Activated naive CD8-positive, alpha-beta T cell treated with anti-CD3 and anti-CD28 coated beads for 36 hours (primary cell): ENCODE results near the gene CNTD1. TPM values are rescaled to one million over a fixed set of nuclear protein-coding genes. Genes with fewer than 3 reads are reported as not detected.
A peak's percentile ranks its signal among the peaks of the same experiment; 100 is the strongest.
"Not testable (repeated sequence)": the region's sequence is repeated elsewhere in the genome, so short reads cannot be mapped to it uniquely, and the experiment has no call there.

Experiments
- DNase-seq: peaks from one replicate; pipeline ENCODE4 v3.0.0; 2021
- H3K27ac Mint-ChIP-seq: one replicate; pipeline ENCODE4 v1.8.0; 2022; ENCODE audit warnings: mild to moderate bottlenecking, moderate library complexity, mixed read lengths
- H3K27me3 Mint-ChIP-seq: one replicate; pipeline ENCODE4 v1.8.0; 2022; ENCODE audit warnings: mild to moderate bottlenecking, mixed read lengths
- H3K36me3 Mint-ChIP-seq: one replicate; pipeline ENCODE4 v1.8.0; 2021; ENCODE audit warnings: mild to moderate bottlenecking, mixed read lengths
- H3K4me1 Mint-ChIP-seq: one replicate; pipeline ENCODE4 v1.8.0; 2021; ENCODE audit warnings: mixed read lengths
- H3K4me3 Mint-ChIP-seq: one replicate; pipeline ENCODE4 v1.8.0; 2022; ENCODE audit warnings: mild to moderate bottlenecking, moderate library complexity, mixed read lengths
- H3K9me3 Mint-ChIP-seq: one replicate; pipeline ENCODE4 v1.8.0; 2022; ENCODE audit warnings: mixed read lengths
- total RNA-seq, 2 experiments: library from RNA; stranded (reverse); gene quantifications; one replicate each; pipeline ENCODE4 v1.2.3, GENCODE V29; 2021

Gene CNTD1
- total RNA-seq, 2 experiments from 2014 or later: not detected

DNA sequence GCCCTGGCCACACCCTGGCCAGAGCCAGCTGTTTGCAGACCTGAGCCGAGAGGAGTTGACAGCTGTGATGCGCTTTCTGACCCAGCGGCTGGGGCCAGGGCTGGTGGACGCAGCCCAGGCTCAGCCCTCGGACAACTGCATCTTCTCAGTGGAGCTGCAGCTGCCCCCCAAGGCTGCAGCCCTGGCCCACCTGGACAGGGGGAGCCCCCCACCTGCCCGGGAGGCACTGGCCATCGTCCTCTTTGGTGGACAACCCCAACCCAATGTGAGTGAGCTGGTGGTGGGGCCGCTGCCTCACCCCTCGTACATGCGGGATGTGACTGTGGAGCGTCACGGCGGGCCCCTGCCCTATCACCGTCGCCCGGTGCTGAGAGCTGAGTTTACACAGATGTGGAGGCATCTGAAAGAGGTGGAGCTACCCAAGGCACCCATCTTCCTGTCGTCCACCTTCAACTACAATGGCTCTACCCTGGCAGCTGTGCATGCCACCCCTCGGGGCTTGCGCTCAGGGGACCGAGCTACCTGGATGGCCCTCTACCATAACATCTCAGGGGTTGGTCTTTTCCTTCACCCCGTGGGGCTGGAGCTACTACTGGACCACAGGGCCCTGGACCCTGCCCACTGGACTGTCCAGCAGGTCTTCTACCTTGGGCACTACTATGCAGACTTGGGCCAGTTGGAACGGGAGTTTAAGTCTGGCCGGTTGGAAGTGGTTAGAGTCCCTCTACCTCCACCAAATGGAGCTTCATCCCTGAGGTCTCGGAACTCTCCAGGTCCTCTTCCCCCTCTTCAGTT is 46.3 kb downstream of the CNTD1 start:
- no peak overlapping the region for H3K4me3 Mint-ChIP-seq
- H3K36me3 Mint-ChIP-seq: peaks cover 6% of the 10 kb centered on the region
- H3K4me1 Mint-ChIP-seq: peaks cover 21% of the 10 kb centered on the region
- DNase-seq: no peak
- H3K27ac Mint-ChIP-seq: no peak overlapping the region
- H3K9me3 Mint-ChIP-seq: no peaks in the 10 kb centered on the region
- no peaks in the 10 kb centered on the region for H3K27me3 Mint-ChIP-seq

DNA sequence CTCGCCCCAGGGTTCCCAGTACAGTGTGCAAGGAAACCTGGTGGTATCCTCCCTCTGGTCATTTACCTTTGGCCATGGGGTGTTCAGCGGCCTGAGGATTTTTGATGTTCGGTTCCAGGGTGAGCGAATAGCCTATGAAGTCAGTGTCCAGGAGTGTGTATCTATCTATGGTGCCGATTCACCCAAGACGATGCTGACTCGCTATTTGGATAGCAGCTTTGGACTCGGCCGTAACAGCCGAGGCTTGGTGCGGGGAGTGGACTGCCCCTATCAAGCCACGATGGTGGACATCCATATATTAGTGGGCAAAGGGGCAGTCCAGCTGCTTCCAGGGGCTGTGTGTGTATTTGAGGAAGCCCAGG is 46.9 kb downstream of the CNTD1 start:
- H3K4me1 Mint-ChIP-seq: peaks cover 24% of the 10 kb centered on the region
- no peaks in the 10 kb centered on the region for H3K9me3 Mint-ChIP-seq
- H3K4me3 Mint-ChIP-seq: no peak overlapping the region
- DNase-seq: no peak
- H3K27ac Mint-ChIP-seq: peak overlapping the region; percentile 85
- H3K36me3 Mint-ChIP-seq: peaks cover 3% of the 10 kb centered on the region
- H3K27me3 Mint-ChIP-seq: no peaks in the 10 kb centered on the region

DNA sequence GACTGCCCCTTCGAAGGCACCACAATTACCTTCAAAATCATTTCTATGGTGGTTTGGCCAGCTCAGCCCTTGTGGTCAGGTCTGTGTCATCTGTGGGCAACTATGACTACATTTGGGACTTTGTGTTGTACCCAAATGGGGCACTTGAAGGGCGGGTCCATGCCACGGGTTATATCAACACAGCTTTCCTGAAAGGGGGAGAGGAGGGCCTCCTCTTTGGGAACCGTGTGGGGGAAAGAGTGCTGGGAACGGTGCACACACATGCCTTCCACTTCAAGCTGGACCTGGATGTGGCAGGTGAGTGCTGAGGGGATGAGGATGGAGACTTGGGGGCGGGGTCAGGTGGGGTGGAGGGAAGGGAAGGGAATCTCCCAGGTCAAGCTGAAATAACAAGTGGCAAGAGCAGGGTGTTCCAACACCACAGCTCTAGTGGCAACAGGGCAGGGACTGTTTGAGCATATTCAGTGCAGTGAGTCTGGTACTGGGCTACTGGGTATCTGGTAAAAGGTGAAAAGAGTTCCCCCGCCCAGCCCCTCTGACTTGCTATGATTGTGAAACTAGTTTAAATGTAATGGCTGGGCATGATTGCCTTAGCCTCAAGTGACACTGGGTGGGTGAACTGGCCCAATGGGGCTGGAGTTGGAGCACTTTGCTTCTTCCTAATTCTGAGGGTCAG is 47.4 kb downstream of the CNTD1 start:
- peak overlapping the region; percentile 85 for H3K27ac Mint-ChIP-seq
- H3K4me1 Mint-ChIP-seq: peaks cover 24% of the 10 kb centered on the region
- H3K9me3 Mint-ChIP-seq: no peaks in the 10 kb centered on the region
- no peaks in the 10 kb centered on the region for H3K27me3 Mint-ChIP-seq
- DNase-seq: peak; percentile 40
- peaks cover 2% of the 10 kb centered on the region for H3K36me3 Mint-ChIP-seq
- no peak overlapping the region for H3K4me3 Mint-ChIP-seq

DNA sequence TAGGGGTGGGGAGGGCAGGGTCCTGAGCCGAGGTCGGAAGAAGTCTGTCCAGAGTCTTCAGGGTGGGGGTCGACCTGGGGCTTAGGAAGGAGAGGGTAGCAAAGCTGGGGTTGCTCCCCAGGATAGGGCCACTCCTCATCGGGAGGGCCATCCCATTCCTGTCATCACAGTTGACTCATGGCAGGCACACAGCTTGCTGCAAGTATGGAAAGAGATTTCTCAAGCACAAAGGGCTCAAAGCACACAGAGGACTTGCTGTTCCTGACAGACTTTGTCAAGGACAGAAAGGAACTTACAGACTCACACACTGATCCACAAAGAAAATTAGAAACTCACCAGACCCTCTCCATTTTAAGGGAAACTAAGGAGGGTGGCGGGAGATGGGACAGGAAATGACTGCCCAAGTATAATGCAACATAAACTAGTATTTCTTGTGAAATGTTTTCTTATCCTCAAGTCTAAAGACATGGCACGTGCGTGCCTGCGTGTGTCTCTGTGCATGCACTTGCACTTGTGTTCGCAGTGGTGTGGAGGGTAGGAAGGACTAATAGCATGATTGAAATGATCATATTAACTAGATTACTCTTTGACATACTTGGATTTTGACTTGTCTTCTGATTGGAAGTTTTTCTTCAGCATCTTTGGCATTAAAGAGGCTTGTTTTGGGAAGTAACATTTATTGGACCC is 48.1 kb downstream of the CNTD1 start:
- Mint-ChIP-seq H3K4me1 (peaks cover 22% of the 10 kb centered on the region), H3K9me3 (no peaks in the 10 kb centered on the region), H3K27ac (peak overlapping the region; percentile 85), H3K4me3 (no peak overlapping the region), H3K36me3 (peaks cover 2% of the 10 kb centered on the region), H3K27me3 (no peaks in the 10 kb centered on the region)
- DNase-seq: no peak

DNA sequence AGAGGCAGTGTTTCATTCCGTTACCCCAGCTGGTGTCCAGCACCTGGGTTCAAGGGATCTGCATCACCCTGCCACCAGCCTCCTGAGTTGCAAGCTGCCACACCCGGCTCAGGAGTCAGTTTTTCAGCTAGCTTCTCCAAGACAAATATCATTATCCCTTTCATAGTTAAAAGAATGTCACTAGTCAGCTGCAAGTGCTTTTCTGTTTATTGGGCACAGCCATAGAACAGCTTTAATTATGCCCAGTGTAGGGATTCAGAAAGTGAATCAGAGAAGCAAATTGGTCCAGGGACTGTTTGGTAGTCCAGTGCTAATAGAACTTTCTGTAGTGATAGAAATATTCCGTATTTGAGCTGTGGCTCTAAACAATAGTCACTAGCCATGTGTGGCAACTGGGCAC is 49.4 kb downstream of the CNTD1 start:
- Mint-ChIP-seq H3K4me1 (peaks cover 22% of the 10 kb centered on the region), H3K27me3 (no peaks in the 10 kb centered on the region), H3K36me3 (no peaks in the 10 kb centered on the region), H3K9me3 (no peaks in the 10 kb centered on the region), H3K4me3 (no peak overlapping the region), H3K27ac (no peak overlapping the region)
- DNase-seq: no peak

DNA sequence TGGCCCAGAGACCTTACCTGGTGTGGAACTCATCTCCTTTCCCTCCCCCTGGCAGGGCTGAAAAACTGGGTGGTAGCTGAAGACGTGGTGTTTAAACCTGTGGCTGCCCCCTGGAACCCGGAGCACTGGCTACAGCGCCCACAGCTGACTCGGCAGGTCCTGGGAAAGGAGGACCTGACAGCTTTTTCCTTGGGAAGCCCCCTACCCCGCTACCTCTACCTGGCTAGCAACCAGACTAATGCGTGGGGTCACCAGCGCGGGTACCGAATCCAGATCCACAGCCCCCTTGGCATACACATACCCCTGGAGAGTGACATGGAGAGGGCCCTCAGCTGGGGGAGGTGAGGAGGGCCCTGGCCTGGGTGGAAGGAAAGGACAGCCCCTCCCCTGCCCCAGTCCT is 50.4 kb downstream of the CNTD1 start:
- Mint-ChIP-seq H3K4me3 (no peak overlapping the region), H3K27me3 (no peaks in the 10 kb centered on the region), H3K27ac (no peak overlapping the region), H3K36me3 (no peaks in the 10 kb centered on the region), H3K9me3 (no peaks in the 10 kb centered on the region), H3K4me1 (peaks cover 22% of the 10 kb centered on the region)
- no peak for DNase-seq

DNA sequence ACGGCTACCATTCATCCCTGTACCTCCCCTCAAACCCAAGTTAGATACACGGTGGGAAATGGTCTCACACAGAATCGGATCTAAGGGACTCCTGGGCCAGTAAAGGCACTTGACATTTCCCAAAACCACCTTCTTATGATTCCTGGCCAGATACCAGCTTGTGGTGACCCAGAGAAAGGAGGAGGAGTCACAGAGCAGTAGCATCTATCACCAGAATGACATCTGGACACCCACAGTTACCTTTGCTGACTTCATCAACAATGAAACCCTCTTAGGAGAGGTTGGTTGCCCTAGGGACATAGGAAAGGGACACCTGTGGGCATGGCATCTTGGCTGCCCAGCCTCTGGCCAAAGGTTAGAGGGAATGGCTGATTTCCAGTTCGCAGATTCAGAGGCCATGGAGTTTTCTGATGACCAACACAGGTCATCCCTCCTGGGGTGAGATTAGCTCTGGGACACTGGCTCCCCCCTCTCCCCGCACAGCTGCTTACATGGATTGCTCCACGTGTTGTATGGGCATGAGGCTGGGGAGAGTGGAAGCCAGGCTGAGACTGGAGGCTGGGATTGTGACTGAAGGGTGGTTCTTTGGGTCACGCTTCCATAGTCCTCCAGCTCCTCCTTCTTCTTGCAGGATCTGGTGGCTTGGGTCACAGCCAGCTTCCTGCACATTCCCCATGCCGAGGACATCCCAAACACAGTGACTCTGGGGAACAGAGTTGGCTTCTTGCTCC is 51.0 kb downstream of the CNTD1 start:
- H3K27me3 Mint-ChIP-seq: no peaks in the 10 kb centered on the region
- H3K4me1 Mint-ChIP-seq: peaks cover 22% of the 10 kb centered on the region
- no peaks in the 10 kb centered on the region for H3K9me3 Mint-ChIP-seq
- H3K4me3 Mint-ChIP-seq: no peak overlapping the region
- H3K27ac Mint-ChIP-seq: no peak overlapping the region
- no peak for DNase-seq
- H3K36me3 Mint-ChIP-seq: no peaks in the 10 kb centered on the region

DNA sequence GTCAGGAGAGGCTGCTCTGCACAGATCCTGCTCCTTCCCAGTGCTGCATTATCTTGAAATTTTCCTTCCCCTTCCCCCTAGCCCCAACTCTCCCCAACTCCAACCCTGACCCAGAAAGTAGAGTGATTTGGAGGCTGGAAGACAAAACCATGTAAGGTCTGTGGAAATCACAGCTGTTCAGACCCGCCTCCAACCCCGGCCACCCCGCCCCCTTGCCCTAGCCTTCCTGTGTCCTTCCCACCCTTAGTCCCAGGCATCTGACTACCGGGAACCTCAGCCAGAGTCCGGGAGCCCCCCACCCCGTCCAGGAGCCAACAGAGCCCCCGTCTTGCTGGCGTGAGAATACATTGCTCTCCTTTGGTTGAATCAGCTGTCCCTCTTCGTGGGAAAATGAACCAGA is 52.3 kb downstream of the CNTD1 start, which contains the start of gene AOC3:
Gene AOC3, plus strand, starts transcription at position 246 of the 400 bp plus-strand sequence. Its CDS starts 145 bp downstream, at position 391.
- Mint-ChIP-seq H3K4me1 (peaks cover 13% of the 10 kb centered on the region), H3K4me3 (no peak within 1 kb of the TSS), H3K9me3 (no peaks in the 10 kb centered on the region), H3K36me3 (peaks cover 1% of the 10 kb centered on the region), H3K27ac (no peak within 1 kb of the TSS), H3K27me3 (no peaks in the 10 kb centered on the region)
- DNase-seq: no peak

DNA sequence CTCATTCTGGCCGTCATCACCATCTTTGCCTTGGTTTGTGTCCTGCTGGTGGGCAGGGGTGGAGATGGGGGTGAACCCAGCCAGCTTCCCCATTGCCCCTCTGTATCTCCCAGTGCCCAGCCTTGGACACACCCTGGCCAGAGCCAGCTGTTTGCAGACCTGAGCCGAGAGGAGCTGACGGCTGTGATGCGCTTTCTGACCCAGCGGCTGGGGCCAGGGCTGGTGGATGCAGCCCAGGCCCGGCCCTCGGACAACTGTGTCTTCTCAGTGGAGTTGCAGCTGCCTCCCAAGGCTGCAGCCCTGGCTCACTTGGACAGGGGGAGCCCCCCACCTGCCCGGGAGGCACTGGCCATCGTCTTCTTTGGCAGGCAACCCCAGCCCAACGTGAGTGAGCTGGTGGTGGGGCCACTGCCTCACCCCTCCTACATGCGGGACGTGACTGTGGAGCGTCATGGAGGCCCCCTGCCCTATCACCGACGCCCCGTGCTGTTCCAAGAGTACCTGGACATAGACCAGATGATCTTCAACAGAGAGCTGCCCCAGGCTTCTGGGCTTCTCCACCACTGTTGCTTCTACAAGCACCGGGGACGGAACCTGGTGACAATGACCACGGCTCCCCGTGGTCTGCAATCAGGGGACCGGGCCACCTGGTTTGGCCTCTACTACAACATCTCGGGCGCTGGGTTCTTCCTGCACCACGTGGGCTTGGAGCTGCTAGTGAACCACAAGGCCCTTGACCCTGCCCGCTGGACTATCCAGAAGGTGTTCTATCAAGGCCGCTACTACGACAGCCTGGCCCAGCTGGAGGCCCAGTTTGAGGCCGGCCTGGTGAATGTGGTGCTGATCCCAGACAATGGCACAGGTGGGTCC is 52.9 kb downstream of the CNTD1 start:
- H3K36me3 Mint-ChIP-seq, DNase-seq, H3K27ac Mint-ChIP-seq, H3K27me3 Mint-ChIP-seq, H3K4me1 Mint-ChIP-seq, H3K9me3 Mint-ChIP-seq, H3K4me3 Mint-ChIP-seq: not testable (repeated sequence)

DNA sequence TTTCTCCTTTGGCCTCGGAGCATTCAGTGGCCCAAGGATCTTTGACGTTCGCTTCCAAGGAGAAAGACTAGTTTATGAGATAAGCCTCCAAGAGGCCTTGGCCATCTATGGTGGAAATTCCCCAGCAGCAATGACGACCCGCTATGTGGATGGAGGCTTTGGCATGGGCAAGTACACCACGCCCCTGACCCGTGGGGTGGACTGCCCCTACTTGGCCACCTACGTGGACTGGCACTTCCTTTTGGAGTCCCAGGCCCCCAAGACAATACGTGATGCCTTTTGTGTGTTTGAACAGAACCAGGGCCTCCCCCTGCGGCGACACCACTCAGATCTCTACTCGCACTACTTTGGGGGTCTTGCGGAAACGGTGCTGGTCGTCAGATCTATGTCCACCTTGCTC is 53.7 kb downstream of the CNTD1 start:
- Mint-ChIP-seq H3K9me3 (no peaks in the 10 kb centered on the region), H3K27ac (no peak overlapping the region), H3K27me3 (no peaks in the 10 kb centered on the region), H3K4me3 (no peak overlapping the region), H3K36me3 (peaks cover 1% of the 10 kb centered on the region), H3K4me1 (peaks cover 3% of the 10 kb centered on the region)
- DNase-seq: no peak

DNA sequence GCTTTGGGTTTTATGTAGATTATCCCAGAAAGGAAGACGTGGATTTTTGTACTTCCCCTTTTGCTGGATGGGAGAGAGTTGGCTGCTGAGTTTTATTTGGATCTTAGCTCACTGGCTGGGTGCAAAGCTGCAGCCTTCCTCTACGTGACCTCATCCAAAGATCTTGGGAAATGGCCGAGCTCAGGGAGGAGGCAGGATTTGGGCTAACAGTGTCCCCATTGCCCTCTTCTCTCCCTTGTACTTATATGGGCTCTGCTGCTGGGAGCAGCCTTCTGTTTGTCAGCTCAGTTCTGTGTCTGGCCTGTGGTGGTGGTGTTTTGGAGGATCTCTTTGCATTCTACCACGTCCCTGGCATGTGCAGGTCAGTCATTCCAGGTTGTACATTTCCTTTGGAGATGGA is 54.3 kb downstream of the CNTD1 start:
- no peak for DNase-seq
- H3K36me3 Mint-ChIP-seq: peaks cover 1% of the 10 kb centered on the region
- H3K9me3 Mint-ChIP-seq: no peaks in the 10 kb centered on the region
- peaks cover 3% of the 10 kb centered on the region for H3K4me1 Mint-ChIP-seq
- H3K27ac Mint-ChIP-seq: no peak overlapping the region
- no peak overlapping the region for H3K4me3 Mint-ChIP-seq
- no peaks in the 10 kb centered on the region for H3K27me3 Mint-ChIP-seq

DNA sequence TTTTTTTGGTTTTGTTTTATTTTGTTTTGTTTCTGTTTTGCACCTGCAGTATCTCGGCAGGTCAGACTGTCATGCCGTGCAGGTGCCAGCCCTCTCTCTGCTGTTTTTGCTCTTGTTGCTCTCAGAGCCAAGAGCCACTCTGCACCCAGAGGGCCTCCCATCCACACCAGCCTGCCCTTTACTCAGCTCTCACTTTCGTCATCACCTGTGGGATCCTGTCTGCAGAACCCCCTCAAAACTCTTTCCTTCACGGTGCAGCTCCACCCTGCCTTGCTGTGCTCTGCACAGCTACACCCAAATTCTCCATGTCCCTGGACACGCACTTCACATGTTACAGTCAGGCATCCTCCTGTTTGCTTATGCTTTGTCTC is 54.9 kb downstream of the CNTD1 start:
- Mint-ChIP-seq H3K36me3 (peaks cover 1% of the 10 kb centered on the region), H3K4me1 (peaks cover 3% of the 10 kb centered on the region), H3K27ac (no peak overlapping the region), H3K9me3 (no peaks in the 10 kb centered on the region), H3K27me3 (no peaks in the 10 kb centered on the region), H3K4me3 (no peak overlapping the region)
- no peak for DNase-seq

DNA sequence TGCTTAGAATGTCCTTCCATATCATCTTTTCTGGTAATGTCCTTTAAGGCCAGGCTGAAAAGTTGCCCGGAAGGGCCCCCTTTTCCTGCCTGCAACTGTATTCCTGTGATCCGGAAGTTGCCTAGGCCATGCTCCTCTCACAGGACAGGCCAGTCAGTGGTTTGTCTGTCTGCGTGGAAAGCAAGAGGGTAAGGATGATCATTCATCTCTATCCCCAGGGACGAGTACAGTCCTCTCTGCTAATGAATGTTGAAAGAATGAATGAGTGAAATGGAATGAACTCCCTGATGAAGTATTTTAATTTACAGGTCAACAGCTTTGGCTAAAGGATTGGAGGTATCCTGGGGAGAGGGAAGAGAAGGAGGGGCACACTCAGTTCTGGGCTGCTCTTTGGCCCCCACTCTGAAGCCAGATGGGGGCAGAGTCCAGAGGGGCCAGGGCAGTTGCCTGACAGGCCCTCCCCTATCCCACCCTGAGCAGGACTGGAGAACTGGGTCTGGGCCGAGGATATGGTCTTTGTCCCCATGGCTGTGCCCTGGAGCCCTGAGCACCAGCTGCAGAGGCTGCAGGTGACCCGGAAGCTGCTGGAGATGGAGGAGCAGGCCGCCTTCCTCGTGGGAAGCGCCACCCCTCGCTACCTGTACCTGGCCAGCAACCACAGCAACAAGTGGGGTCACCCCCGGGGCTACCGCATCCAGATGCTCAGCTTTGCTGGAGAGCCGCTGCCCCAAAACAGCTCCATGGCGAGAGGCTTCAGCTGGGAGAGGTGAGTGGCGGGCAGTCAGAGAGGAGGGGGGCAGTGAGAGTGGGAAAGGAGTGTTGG is 55.5 kb downstream of the CNTD1 start:
- no peak overlapping the region for H3K27ac Mint-ChIP-seq
- no peaks in the 10 kb centered on the region for H3K9me3 Mint-ChIP-seq
- H3K4me1 Mint-ChIP-seq: peaks cover 3% of the 10 kb centered on the region
- H3K27me3 Mint-ChIP-seq: no peaks in the 10 kb centered on the region
- H3K4me3 Mint-ChIP-seq: no peak overlapping the region
- no peak for DNase-seq
- H3K36me3 Mint-ChIP-seq: peaks cover 1% of the 10 kb centered on the region
